ENCODE data around the gene FAM107B.
A peak's percentile ranks its signal among the peaks of the same experiment; 100 is the strongest.

Gene FAM107B

DNA sequence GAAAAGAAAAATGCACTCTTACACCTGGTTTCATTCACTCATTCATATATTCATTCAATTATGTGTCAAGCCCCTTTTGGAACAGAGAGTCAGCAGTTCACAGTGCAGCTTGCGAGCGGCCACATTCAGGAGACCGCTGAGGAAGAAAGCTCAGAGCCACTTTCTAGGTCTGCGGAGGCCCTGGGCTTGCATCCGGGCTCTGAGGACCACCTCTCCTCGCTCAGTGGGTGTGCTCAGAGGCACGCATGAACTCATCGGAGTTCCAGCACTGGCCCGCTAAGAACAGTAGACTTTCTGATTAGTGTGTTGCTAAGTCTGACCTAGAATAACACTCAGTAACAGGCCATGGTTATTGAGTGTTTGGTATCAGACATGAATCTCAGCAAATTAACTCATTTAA, 1.8 kb upstream of the FAM107B start:
- no peak for DNase-seq

DNA sequence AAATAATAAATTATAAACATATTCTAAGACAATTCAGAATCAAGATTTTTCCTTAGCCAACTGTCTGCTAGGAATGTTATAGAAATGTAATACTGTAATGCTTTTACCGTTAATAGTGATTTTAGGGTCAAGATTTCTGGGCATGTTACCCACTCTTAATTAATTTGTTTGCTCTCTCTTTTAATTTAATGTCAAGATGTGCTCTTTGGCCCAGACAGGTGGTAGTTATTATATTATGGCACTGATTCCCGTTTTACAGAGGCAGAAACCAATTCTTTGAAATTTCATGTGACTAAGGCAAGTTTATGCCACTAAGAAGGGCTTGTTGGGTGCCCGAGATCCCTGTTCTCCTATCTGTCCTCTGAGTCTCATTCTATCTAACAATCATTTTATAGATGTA, 959 bp upstream of the FAM107B start:
- no peak for DNase-seq

DNA sequence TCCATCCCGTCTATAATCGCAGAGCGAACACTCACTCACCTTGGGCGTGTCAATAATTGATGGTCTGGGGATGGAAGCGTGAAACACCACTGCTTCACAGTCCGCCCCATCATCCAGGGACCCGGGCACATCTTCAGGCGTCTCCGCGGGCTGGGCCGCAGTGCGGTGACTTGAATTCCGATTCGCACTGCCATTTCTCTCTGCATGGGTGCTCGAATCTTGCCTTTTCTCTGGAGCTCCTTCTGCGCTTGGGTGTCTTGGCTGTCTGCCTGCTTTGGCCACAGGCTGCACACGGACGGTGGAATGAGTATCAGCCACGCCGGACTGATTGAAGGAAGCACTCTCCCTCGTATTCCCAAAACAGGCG, 500 bp downstream of the FAM107B start:
- DNase-seq: no peak

DNA sequence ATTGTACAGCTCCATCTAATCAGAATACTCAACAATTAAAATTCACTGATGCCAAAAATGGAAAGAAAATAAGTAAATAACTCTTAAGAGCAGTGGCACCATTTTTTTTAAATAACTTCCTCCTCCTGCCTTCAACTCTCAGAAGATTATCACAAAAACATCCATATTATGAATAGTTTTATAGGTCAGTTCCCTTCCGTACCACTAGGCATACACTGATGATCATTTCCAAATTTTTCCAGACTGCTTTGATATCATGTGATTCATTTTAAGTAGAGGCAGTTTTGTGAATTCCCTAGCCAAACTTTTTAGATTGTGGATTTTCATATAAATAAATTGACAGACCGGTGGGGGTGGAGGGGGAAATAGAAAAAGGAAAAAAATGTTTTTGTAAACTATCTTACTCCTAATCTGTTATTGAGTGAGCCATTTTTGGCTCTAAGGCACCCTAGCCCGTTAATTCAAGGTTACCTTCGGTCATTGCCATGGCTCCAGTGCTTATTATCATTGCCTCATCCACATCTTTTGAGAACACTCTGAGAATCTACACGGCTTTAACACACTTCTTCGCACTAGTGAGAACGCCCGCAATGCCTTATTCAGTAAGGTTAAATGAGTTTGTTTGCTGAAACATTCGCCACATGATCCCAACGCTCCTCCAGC, 1.0 kb downstream of the FAM107B start:
- DNase-seq: no peak

DNA sequence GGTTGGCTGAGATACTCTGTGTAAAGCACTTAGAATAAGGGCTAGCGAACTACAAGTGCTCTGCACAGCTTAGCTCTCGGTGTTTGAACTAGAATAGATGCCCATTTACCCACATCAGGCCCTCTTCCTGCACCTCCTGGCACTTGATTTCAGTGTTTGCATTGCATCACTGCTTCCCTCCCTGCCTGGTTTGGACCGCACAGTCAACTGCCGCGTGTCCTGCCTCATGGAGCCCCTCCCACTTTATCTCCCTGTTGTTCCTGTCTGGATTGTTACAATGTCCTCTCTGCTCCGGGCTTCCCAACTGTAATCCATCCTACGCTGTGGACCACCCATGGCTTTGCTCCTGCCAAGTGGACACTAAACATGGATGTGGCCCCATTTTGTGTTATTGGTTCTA, 2.3 kb downstream of the FAM107B start:
- DNase-seq: peak; percentile 21

DNA sequence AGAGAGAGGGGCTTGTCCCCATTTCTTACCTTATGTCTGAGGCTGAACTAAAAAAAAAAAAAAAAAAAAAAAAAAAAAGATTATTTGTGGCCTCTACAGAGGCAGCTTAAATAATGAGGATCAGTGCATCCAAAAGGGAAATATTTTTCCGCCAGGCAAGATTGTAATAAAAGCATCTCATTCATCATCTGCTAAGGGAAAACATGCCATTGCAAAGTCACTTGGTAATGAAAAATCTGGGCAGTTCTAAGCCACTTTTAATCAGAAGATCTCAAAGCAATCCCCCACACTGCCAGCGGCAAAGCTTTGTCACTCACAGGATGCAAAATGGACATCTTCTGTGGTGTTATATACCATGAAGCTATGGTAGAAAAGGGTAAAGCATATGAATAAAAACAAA, 3.8 kb downstream of the FAM107B start:
- DNase-seq: no peak

DNA sequence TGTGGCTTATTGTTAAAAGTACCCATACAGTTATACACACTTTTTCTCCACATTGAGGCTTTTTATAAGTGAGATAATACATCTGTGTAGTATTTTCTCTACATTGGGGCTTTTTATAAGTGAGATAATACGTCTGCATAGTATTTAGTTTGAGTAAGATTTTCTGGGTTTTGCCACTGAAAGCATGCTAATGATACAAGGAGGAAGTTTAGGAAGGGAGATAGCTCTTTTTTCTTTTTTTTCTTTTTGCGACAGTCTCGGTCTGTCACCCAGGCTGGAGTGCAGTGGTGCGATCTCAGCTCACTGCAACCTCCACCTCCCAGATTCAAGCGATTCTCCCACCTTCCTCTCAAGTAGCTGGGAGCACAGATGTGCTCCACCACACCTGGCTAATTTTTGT, 13.3 kb downstream of the FAM107B start:
- no peak for DNase-seq

DNA sequence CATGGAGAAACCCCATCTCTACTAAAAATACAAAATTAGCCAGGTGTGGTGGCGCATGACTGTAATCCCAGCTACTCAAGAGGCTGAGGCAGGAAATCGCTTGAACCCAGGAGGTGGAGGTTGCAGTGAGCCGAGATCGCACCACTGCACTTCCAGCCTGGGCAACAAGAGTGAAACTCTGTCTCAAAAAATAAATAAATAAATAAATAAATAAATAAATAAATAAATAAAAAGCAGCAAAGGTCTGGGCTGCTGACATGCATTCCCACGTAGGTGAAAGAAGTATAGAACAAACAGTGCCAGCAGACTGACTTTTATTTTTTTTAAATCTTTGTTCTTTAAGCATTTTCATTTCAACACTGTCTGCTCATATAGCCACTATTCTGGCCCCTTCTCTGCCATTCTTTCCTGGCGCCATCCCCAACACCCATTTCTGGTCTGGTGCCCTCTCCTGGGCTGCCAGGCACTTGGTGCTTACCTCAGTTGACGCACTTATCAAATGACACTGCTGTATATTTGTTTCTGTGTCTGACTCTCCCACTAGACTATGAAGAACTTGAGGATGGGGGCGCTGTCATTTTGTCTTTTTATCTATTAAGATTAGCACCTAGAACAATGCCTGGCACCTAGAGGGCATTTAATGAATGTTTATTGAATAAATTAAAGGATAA, 15.6 kb downstream of the FAM107B start:
- no peak for DNase-seq

DNA sequence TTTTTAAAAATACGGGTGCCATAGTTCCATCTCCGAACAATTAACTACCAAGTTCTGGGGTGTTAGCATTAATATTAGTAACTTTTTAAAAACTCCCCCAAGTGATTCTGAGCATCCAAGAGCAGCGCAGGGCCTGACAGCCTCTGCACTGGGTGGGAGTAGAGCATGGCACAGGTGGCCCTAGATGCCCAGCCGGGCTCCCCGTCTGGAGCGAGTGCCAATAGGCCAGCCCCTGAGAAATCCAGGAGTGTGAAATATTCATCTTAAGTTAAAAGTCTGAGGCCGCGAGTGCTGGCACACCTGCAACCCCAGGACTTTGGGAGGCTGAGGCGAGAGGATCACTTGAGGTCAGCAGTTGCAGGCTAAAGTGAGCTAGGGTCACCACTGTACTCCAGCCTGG, 16.2 kb downstream of the FAM107B start:
- no peak for DNase-seq

DNA sequence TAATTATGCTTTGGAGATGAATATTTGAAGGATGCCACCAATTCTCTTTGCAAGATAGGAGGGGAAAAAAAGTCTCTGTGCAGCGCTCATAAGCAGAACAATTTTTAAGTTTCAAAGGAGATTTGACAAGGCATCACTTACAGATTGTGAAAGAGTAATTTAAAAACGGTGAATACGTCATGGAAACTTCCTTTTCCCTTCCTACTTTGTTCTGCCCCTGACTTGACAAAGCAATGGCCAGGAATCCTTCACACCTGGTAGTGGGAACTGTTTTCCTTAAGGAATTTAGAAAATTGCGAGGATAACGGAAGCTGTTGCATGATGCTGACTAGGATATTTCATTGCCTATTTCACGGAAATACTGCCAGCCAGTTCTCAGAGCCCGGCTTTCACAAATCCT, 16.7 kb downstream of the FAM107B start:
- no peak for DNase-seq

DNA sequence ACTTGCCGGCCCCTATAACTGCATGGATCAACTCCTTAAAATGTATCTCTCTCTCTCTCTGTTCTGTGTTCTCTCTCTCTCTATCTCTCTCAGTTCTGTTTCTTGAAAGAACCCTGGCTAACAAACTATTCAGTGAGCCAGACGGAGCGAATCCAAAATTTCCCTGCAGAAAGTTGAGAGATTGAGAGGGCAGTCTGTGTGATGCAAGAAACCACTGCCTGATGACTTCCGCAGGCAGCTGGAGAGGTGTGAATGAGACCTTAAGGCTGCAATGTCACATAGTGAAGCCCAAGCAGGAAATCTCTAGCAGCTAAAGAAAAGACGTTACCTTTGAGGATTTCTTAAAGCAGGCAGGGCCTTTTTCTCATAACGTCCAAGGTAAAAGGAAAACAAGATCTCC, 17.3 kb downstream of the FAM107B start:
- DNase-seq: no peak

DNA sequence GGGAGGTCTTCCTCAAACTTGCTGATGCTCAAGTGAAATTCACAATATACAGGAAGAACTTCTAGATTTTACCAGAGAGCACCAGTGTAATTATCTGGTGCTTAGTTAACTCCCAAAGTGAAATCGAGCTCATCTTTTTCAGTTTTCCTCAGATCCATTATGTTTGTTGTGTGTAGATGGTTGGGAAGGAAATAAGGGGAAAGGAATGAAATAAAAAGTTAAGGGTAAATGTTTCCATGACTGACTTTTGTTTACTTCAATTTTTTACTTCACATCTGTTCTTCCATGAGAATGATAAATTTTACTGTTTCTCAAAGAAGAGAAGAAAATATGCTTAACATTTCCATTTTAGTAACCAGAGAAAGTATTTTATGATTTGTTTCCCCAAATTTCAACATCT, 21.3 kb downstream of the FAM107B start:
- no peak for DNase-seq

DNA sequence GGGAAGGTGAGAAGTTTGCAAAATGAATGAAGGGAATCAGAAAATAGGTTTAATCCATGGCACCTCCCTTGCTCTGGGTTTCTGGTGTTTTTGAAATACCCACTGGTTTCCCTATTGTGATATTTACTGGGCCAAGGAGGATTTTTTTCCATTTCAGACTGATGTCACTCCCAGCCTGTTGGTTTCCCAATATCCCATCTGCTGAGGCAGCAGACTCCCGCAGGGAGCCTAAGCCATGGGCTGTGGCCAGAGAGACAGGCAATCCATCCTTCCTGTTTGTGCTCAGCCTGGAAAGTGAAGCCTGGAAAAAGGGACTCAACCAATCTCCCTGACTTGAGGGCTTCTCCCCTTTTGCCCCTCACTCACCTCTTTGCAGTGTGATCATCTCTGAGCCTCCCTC, 22.8 kb downstream of the FAM107B start:
- no peak for DNase-seq

DNA sequence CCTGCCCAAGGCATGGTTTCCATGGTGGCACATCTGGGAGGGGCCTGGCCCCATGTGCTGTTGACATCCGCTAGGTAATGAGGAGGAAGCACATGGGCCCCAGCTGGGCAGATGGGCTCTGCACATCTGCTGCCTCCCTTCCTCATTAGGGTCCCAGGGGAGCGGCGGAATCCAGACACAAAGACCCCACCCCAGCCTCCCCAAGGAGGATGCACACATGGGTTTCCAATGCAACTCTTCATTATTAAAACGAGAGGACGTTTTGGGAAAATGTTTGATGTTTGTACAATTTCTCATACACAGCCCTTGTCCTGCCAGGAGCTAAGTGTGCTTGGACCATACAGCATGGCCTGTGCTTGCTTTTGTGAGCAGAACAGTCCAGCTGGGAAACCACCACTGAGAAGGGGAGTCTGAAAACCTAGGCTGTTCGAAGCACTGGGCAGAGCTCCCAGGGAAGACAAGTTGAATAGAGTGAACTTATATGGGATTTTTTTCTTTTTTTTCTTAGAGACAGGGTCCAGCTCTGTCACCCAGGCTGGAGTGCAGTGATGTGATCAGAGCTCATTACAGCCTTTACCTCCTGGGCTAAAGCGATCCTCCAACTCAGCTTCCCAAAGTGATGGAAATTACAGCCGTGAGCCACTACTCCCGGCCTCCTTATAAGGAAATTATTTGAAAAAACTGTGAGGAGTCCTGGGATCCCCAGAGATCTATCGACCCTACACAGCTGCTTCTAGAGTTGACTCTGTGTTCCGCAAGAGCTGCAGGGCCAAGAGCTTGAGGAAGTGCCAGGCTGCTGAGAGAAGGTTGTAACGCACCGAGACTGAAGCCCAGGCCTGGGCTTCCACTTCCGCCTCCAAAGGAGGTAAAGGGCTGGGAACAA, 23.4 kb downstream of the FAM107B start:
- peak; percentile 56 for DNase-seq

DNA sequence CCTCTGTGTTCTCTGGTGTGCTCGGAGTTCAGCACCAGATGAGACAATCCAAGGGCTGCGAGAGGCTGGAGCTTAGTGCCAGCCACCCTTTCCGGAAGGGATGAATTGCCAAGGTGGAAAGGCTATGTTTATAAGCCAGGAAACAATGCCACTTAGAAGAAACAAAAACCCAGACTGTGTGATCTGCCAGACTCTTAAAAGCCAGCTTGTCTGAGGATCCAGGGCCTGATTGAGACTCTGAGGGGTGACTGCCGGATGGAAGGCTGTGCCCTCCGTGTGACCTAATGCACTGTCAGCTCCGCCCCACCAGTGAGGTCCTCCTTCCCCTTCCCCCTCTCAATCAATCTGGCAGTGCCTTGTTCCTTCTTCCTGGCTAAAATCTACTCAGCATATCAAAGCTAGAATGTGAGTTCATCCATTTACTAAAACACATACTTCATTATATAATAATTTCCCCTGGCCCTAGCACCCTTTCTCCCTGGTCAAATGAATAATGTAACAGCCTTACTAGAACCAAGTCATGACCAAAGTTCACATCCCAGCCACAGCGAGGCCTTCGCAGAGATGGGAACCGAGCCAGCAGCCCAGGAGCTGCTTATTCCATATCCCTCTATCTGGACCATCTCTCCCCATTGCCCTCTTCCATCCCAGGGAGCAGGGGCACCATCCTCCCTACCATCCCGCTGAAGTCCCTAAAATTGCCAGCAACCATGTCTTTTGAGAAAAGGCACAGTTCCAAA, 25.5 kb downstream of the FAM107B start:
- DNase-seq: no peak

DNA sequence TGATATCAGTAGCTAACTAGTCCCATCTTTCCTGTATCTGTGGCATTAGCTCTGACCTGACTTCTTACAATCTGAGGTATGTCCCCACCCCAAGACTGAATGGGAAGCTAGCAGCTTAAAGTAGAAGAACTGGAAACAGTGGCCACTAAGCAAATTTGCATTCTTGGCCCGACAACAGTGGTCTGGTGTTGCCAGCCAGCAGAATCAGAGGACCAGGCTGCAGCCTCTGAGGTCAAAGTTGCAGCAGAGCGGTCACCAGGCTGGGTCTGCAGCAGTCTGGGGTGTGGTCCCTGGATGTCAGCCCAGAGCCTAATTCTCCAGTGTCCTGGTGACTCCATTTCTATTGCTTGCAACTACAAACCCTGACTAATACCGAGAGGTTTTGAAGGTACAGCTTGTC, 26.3 kb downstream of the FAM107B start:
- DNase-seq: no peak

DNA sequence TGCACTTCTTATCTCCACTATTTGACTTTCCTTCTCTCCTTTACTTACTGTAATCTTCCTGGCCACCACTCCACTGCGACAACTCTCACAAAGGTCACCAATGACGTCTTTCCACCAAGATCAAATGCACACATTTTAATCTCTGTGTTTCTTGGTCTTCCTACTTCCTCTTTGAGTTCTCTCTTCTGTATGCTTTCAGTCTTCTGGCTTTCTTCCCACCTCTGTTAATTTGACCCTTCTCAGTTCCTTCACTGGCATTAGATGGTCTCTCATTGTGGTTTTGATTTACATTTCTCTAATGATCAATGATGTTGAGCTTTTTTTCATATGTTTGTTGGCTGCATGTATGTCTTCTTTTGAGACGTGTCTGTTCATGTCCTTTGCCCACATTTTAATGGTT, 31.9 kb downstream of the FAM107B start:
- no peak for DNase-seq

DNA sequence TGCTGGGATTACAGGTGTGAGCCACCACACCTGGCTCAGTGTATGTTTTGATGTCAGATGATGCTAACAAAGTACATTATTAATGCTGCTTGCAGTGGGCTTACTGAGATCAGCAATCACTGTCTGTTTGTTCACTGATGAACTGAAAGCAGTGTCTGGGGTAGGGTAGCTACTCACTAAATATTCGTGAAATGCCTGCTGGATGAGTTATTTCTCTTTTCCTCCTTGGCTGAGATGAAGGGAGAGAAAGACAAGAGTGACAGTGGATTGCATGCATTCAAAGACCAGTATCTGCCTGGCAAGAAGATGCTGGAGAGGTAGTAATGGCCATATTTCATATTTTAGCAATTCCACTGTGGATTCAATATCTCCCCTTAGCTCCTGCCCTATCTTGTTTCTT, 32.3 kb downstream of the FAM107B start:
- no peak for DNase-seq

DNA sequence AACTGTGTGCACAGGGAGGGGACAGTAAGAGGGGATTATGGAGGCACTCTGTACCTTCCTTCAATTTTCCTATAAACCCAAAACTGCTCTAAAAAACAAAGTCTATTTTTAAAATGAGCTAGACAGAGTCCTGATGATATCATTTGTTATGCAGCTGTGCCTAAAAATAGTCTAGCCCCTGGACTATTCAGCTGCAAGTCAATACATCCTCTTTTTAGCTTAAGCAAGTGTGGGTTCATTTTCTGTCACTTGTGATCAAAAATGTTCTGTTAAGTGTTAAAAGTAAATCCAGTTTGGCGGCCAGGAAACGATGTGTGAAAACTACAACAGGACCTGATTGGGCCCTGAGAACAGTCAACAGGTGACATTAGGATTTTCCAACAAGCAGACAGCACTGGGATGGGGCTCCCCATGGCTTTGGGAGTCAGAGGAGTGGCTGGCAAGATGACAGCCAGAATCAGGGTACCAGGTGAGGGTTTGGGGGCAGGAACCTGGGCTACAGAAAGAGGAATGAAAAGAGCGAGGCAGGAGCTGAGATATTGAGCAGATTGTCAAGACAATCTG, 33.9 kb downstream of the FAM107B start:
- no peak for DNase-seq

DNA sequence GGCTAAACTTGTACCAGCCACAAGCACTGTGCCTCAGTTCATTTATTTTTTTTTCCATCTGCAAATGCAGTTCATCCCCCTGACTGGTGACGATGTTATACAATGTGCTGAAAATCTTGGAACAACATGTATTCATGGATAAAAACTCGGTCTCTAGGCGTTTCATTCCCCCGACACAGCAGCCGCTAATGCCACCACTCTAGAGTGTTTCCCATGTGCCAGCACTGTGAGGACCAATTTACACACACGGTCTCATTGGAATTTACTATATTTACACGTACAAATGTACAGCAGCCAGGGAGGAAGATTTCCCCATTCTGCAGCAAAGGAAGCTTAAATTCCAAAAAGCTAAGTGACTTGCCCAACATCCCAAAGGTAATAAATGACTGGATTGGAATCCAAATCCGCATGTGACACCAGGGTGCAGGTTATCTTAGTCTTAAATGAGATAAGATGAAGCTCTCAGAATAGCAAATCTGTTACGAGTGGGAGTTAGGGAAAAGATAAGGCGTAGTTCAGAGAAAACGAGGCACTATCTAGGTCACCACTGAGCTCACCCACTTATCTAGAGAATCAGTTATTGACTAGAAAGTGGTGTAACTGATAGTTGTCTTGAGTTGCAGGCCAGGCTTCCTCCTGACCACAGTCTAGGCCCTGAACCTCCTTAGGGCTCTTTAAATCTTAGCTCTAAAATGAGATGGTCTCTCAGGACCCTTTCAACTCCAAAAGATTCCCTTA, 36.7 kb downstream of the FAM107B start:
- no peak for DNase-seq

DNA sequence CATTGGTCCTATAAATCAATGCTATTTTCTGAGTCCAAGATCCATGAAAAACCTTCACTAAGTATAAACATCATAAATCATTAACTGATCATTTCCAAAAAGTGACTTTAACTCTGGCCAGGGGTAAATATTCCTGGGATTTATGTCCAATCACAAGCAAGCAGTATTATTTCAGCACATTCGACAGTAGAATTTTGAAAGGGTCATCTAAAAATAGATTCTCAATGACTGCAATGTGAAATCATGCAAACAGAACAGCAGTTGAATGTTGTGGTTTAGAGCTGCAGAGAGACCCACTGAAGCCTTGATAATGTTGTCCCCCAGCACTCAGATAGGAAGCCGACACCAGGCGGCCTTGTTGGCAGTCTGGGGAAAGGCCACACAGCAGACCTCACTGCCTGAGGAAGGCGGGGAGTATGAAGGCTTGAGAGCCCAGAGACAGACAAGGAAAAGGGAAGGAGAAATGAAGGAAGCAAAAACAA, 38.1 kb downstream of the FAM107B start:
- no peak for DNase-seq

DNA sequence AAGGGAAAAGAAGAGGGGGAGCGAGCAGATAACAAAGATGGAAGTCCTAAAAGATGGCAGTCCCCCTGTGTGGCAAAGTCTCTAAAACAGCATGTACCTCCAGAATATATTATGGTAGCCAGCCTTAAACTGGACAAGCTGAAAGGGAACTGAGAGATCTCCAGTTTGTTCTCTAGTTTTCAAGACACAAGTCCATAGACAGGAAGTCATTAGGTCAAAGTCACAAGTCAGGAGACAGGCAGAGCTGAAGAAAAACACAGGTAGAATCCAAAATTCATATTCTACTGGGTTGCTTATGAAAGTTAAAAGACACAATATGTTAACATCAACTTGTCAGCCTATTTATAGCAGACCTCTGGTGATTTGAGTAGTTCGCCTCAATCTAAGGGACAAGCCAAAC, 38.7 kb downstream of the FAM107B start:
- DNase-seq: no peak

All from NCI-H146 (cell line).